Small intestine (tissue), 7 donors: ENCODE results near the gene BTBD16. TPM values are rescaled to one million over a fixed set of nuclear protein-coding genes. Genes with fewer than 3 reads are reported as not detected.

Experiments
- DNase-seq, 2 donors: peaks; one replicate each; pipeline versions ENCODE4 v3.0.0 to v3.0.0-alpha.2; 2013
- FAIRE-seq: peaks from 2 replicates; lab custom pipeline; 2012; peaks lifted over from hg19 to GRCh38; lab: Jason Lieb, UNC
- H3K27ac ChIP-seq, 3 donors: one replicate each; pipeline ENCODE4 v1.5.1; 2013; ENCODE audit warnings: low read length in 2 of 3, mild to moderate bottlenecking in 2 of 3, control low read depth in 1 of 3, inconsistent platforms in 1 of 3, low read depth in 1 of 3, moderate library complexity in 1 of 3
- H3K27me3 ChIP-seq, 3 donors: one replicate each; pipeline ENCODE4 v1.6.1; 2013; ENCODE audit warnings: low read length in 3 of 3, inconsistent platforms in 1 of 3; ENCODE audit not compliant: control insufficient read depth in 3 of 3, insufficient read depth in 3 of 3
- H3K36me3 ChIP-seq, 3 donors: one replicate each; pipeline ENCODE4 v1.6.1; 2013; ENCODE audit warnings: low read length in 3 of 3, inconsistent platforms in 1 of 3, low read depth in 1 of 3, mild to moderate bottlenecking in 1 of 3, moderate library complexity in 1 of 3; ENCODE audit not compliant: control insufficient read depth in 3 of 3, insufficient read depth in 2 of 3
- H3K4me1 ChIP-seq, 3 donors: one replicate each; pipeline ENCODE4 v1.6.1; 2013; ENCODE audit warnings: low read length in 2 of 3, inconsistent platforms in 1 of 3, low read depth in 1 of 3, mild to moderate bottlenecking in 1 of 3, moderate library complexity in 1 of 3; ENCODE audit not compliant: control insufficient read depth in 3 of 3, insufficient read depth in 2 of 3
- H3K4me3 ChIP-seq, 3 donors: one replicate each; pipeline ENCODE4 v1.5.1; 2013; ENCODE audit warnings: low read length in 3 of 3, control low read depth in 1 of 3, inconsistent platforms in 1 of 3, low read depth in 1 of 3, mild to moderate bottlenecking in 1 of 3, moderate library complexity in 1 of 3
- H3K9me3 ChIP-seq, 2 donors: one replicate each; pipeline ENCODE4 v1.6.1; 2013; ENCODE audit warnings: low read depth in 1 of 2, low read length in 1 of 2; ENCODE audit not compliant: control insufficient read depth in 2 of 2, insufficient read depth in 1 of 2
- WGBS, 3 donors: extraction: QIAGEN DNeasy Blood & Tissue Kit; methylation state at CpG; one replicate each; pipeline ENCODE4 v1.1.7; 2013; 5-methylcytosine and 5-hydroxymethylcytosine counted together
- polyA plus RNA-seq, 4 donors: library from polyadenylated mRNA; stranded (reverse) in 3 of 4; unstranded in 1 of 4; fragments of 200-250 nt in 3 of 4; fragments of 120-200 nt in 1 of 4; gene quantifications; one replicate each; pipeline versions ENCODE4 v1.2.1 to v1.2.3, GENCODE V29; 2013
- donor health status: healthy with polysubstance abuse.
- donor health status: control.
- donor health status: control.
- donor health status: Bipolar disorder and iron deficiency.
- donor health status: healthy.

The BTBD16 gene
- polyA plus RNA-seq, 4 donors: 0.18 to 0.92 TPM; not detected in 2

DNA sequence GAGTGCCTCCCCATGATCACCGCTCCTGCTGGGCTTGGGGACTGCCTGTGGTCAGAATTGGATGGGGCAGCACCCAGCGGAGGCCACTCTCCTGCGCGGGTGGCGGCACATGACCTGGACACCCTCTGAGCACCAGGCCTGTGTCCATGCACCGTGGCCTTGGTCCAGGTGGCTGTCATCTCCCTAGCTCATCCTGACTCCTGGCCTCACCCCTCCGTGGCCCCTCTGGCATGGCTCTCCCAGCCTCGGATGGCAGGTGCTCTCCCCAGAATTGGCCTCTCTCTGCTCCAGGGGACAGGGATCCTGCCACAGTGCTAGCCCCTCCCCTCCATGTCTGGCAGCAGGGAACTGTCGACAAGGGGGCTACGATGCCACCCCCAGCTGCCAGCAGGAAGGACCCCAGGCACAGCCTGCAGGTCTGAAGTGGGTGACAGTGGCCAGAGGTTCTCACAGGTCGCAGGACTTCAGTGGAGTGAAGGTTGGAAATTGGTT lies 37.2 kb upstream of the BTBD16 start:
- FAIRE-seq: no peak
- peaks cover 0 to 68% (median 8%) of the 10 kb centered on the region in 3 donors for H3K36me3 ChIP-seq

DNA sequence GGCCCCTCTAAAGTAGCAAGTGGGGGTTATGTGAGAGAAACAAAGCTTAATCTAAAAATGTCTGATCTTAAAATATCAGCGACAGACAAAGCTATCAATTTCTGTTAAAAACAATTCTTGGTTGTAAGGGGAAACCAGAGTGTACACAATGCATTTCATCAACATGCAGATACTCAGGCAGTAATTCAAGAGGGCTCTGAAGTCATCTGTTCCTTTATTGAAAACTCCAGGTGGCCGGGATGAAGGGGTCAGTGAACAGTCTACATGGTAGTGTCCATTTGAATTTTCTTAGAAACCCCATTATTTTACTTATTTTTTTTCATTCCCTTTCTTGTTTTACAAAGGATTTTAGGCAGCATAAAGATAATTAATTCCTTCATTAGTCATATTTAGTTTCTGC lies 36.7 kb upstream of the BTBD16 start:
- 72 to 79% (median 75%) methylated on average over 2 of the region's 2 CpGs for WGBS, 3 donors
- peaks cover 0 to 12% (median 2%) of the 10 kb centered on the region in 3 donors for H3K4me1 ChIP-seq
- no peak for DNase-seq
- no peak overlapping the region for H3K27ac ChIP-seq
- peaks cover 2 to 66% (median 8%) of the 10 kb centered on the region in 3 donors for H3K36me3 ChIP-seq
- no peaks in the 10 kb centered on the region for H3K27me3 ChIP-seq
- H3K4me3 ChIP-seq: no peak overlapping the region
- no peak for FAIRE-seq
- H3K9me3 ChIP-seq: no peaks in the 10 kb centered on the region

More for the DNA sequence above, 37.2 kb upstream of the BTBD16 start:
- 80 to 92% (median 83%) methylated on average over 11 of the region's 11 CpGs for WGBS, 3 donors
- peaks cover 0 to 12% (median 2%) of the 10 kb centered on the region in 3 donors for H3K4me1 ChIP-seq
- no peak for DNase-seq
- H3K9me3 ChIP-seq: no peaks in the 10 kb centered on the region
- no peaks in the 10 kb centered on the region for H3K27me3 ChIP-seq
- H3K4me3 ChIP-seq: no peak overlapping the region
- no peak overlapping the region for H3K27ac ChIP-seq

DNA sequence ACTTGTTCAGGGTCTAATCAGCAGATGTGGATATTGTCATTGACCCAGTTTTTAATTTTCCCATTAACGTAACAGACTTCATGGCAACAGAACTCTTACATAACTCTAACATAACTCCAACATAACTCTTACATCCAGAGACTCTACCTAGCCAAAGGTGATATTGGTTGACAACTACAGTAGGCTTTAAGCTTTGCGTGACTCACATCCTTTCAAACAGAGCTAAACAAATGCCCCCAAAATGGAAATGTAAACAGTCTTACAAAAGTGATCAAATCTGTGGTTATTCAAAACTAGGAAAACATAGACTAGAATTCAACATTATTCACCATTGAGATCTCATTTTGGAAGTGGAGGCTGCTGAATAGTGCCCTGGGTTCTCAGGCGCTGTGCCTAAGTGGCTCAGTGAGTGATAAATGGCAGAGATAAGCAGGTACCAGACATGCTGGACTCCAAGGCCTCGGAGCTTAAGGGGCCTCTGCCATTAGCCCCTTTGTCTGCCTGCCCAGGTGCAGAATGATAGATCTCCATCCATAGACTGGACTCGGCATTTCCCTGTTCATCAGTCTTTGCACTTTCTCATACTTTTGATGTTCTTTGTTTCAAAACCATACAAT lies 34.3 kb upstream of the BTBD16 start:
- no peak for DNase-seq
- Histone ChIP-seq H3K9me3 (no peaks in the 10 kb centered on the region), H3K4me1 (peaks cover 0 to 12% (median 2%) of the 10 kb centered on the region in 3 donors), H3K27me3 (no peaks in the 10 kb centered on the region), H3K27ac (peak overlapping the region in 2 of 3 donors; percentile 35 to 68), H3K4me3 (no peak overlapping the region), H3K36me3 (peaks cover 4 to 76% (median 5%) of the 10 kb centered on the region in 3 donors)
- WGBS, 3 donors: 56 to 78% (median 72%) methylated on average over 5 of the region's 5 CpGs
- FAIRE-seq: no peak

DNA sequence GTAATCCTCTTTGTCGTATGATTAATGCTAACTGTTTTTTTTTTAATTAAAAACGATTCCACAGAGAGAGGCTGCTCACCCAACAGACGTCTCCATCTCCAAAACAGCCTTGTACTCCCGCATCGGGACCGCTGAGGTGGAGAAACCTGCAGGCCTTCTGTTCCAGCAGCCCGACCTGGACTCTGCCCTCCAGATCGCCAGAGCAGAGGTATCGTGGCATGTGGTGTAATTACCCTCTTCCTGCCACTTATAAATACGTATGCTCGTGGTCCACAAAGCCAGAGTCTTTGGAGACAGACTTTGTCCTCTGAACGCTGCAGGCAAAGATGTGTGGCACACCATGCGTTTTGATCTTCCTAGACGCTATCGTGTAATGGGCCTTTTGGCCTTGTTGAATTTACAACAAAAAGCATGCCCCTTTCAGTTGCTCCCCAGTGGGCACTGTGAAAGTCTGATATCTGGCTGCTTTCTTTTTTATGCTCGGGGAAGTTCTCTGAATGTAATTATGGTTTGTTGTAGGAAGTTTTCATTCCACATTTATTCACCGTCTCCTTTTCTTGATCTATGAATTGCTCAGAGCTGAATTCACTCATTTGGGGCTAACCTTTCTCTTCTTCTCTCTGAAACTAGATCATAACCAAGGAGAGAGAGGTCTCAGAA lies 33.6 kb upstream of the BTBD16 start:
- Histone ChIP-seq H3K9me3 (no peaks in the 10 kb centered on the region), H3K36me3 (peaks cover 4 to 77% (median 10%) of the 10 kb centered on the region in 3 donors), H3K27me3 (no peaks in the 10 kb centered on the region), H3K4me1 (peaks cover 0 to 12% (median 2%) of the 10 kb centered on the region in 3 donors), H3K4me3 (no peak overlapping the region), H3K27ac (peak overlapping the region in 1 of 3 donors; percentile 68)
- DNase-seq (peak; percentile 81 to 93), FAIRE-seq (no peak)
- 20 to 62% (median 41%) methylated on average over 17 of the region's 17 CpGs for WGBS, 3 donors

DNA sequence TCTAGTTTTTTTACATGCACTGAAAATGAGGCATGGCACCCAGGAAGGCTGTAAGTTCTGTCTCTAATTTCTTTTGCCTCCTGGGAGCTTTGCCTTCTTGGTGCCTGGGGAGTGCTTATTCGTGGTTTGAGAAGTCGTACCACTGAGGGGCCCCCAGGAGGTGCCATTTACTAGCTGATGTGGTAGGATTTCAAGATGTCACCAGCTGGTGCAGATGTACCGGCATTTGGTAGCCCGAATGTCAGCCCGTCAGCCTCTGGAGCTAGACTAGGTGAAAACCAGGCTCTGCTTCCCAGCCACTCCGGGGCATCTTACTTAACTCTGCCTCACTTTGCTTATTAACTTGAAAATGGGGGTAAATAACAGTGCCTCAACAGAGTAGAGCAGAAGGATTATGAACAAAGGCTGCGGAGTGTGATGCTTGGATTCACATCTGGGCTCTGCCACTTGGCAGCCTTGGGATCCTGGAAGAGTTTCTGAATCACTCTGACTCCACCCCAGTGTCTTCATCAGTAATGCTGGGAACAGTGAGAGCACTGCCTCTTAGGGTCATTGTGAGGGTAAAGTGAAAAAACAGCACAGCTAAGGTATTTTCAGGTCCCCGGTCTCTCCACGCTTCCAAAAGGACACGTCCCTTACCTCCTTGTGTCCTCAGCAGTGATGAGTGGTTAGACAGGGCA lies 31.4 kb upstream of the BTBD16 start:
- DNase-seq: no peak
- H3K9me3 ChIP-seq: no peaks in the 10 kb centered on the region
- H3K4me1 ChIP-seq: peaks cover 0 to 12% (median 2%) of the 10 kb centered on the region in 3 donors
- H3K4me3 ChIP-seq: no peak overlapping the region
- H3K27ac ChIP-seq: no peak overlapping the region
- no peak for FAIRE-seq
- H3K36me3 ChIP-seq: peaks cover 4 to 77% (median 11%) of the 10 kb centered on the region in 3 donors
- H3K27me3 ChIP-seq: no peaks in the 10 kb centered on the region
- 86 to 92% (median 90%) methylated on average over 10 of the region's 10 CpGs for WGBS, 3 donors

DNA sequence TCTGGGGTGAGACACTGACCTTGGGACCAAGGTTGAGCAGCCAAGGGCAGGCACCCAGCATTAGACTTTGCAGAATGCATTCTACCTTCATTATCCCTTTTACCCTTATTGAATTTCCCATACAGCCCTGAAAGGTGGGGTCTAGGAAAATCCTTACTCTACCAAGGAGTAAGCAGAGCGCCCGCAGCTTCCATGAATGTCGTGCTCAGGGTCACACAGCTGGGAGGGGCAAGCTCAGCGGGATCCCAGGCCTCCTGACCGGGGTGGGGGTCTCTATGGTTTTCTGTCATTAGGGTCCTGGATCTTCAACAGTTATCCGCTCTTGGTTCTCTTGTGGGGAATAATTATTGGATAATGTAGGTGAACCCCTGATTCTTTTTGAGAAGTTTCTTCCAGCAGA lies 30.7 kb upstream of the BTBD16 start:
- H3K4me1 ChIP-seq: peaks cover 0 to 12% (median 2%) of the 10 kb centered on the region in 3 donors
- WGBS, 3 donors: 90 to 96% (median 94%) methylated on average over 6 of the region's 6 CpGs
- FAIRE-seq: no peak
- no peak overlapping the region for H3K4me3 ChIP-seq
- DNase-seq: no peak
- no peaks in the 10 kb centered on the region for H3K27me3 ChIP-seq
- peaks cover 4 to 74% (median 11%) of the 10 kb centered on the region in 3 donors for H3K36me3 ChIP-seq
- H3K9me3 ChIP-seq: no peaks in the 10 kb centered on the region
- H3K27ac ChIP-seq: no peak overlapping the region

DNA sequence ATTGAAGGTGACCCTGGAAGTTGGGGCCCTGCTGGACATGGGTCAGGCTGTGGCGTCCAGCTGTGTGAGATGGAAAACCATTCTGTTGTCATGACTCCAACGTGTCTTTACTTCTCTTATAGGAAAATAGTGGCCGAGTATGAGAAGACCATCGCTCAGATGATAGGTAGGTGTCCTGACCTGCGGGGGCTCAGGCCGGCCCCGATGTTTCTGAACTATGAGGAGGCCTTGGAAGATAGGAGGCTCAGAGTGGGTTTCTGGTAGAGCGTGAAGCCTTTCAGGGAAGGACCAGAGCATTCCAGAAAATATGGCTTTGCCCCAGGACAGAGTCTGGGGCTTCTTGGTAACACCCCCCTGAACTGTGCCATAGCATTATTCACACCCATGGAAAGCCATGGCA lies 29.3 kb upstream of the BTBD16 start:
- H3K27ac ChIP-seq: no peak overlapping the region
- 91 to 96% (median 94%) methylated on average over 8 of the region's 8 CpGs for WGBS, 3 donors
- no peaks in the 10 kb centered on the region for H3K9me3 ChIP-seq
- H3K4me1 ChIP-seq: peaks cover 0 to 11% (median 2%) of the 10 kb centered on the region in 3 donors
- no peaks in the 10 kb centered on the region for H3K27me3 ChIP-seq
- no peak overlapping the region for H3K4me3 ChIP-seq
- no peak for FAIRE-seq
- DNase-seq: no peak
- H3K36me3 ChIP-seq: peaks cover 4 to 75% (median 14%) of the 10 kb centered on the region in 3 donors

DNA sequence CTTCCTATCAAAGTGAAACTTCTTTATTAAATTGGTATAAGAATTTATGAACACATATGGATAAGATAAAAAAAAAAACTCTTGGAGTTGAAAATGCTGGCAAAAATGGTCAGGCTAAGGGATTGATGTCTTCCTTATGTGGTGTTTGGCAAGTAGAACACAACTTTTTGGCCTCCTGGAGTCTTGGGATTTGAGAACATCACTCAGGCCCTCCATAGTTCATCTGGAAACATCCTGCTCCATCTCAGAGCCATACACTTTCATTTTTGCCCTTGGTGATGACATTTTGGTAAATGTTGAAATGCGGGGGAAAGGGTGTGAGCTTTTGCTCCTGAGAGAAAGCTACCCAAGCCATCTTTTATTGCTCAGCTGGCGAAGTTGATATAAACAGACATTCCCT lies 27.5 kb upstream of the BTBD16 start:
- no peaks in the 10 kb centered on the region for H3K9me3 ChIP-seq
- H3K27ac ChIP-seq: no peak overlapping the region
- WGBS, 3 donors: 79 to 92% (median 85%) methylated on average over 2 of the region's 2 CpGs
- FAIRE-seq: no peak
- H3K4me3 ChIP-seq: no peak overlapping the region
- DNase-seq: no peak
- H3K27me3 ChIP-seq: no peaks in the 10 kb centered on the region
- peaks cover 5 to 75% (median 14%) of the 10 kb centered on the region in 3 donors for H3K36me3 ChIP-seq
- H3K4me1 ChIP-seq: no peaks in the 10 kb centered on the region
